Breast epithelium (tissue), 4 donors: ENCODE data around the gene DNAI2. TPM values are rescaled to one million over a fixed set of nuclear protein-coding genes. Genes with fewer than 3 reads are reported as not detected.

Source experiments
- DNase-seq, 2 donors: peaks; one replicate each; pipeline ENCODE4 v3.0.0-alpha.2; 2019; ENCODE audit warnings: low spot score in 2 of 2
- H3K27ac ChIP-seq, 2 donors: fragments of 200-600 bp; sonication (generic) in 1 of 2; one replicate each; pipeline ENCODE4 v1.5.1; 2016 to 2019; ENCODE audit warnings: mild to moderate bottlenecking in 1 of 2
- H3K27me3 ChIP-seq, 2 donors: fragments of 200-600 bp; sonication (generic) in 1 of 2; one replicate each; pipeline versions ENCODE4 v1.5.1 to v1.6.0; 2017 to 2019; ENCODE audit warnings: control low read depth in 1 of 2, mild to moderate bottlenecking in 1 of 2
- H3K36me3 ChIP-seq: fragments of 200-600 bp; one replicate; pipeline ENCODE4 v1.5.1; 2019
- H3K4me1 ChIP-seq, 2 donors: fragments of 200-600 bp; sonication (generic); one replicate each; pipeline ENCODE4 v1.5.1; 2016 to 2019; ENCODE audit warnings: control low read depth in 1 of 2
- H3K4me3 ChIP-seq, 3 donors: fragments of 200-600 bp; sonication (generic); 1 replicate in 2 of 3; 2 replicates in 1 of 3; pipeline ENCODE4 v1.5.1; 2016 to 2019; ENCODE audit warnings: mild to moderate bottlenecking in 3 of 3, moderate library complexity in 2 of 3
- H3K9me3 ChIP-seq, 2 donors: fragments of 200-600 bp; sonication (generic) in 1 of 2; one replicate each; pipeline ENCODE4 v1.5.1; 2016 to 2019; ENCODE audit warnings: control low read depth in 1 of 2
- POLR2A ChIP-seq: fragments of 450-650 bp; IDR thresholded peaks from one replicate; pipeline ENCODE4 v1.6.1; 2016; ENCODE audit warnings: antibody characterized with exemption, mild to moderate bottlenecking, moderate library complexity
- POLR2AphosphoS5 ChIP-seq, 3 donors: sonication (generic); formaldehyde crosslinking; IDR thresholded peaks; one replicate each; pipeline ENCODE4 v1.6.1; 2017; ENCODE audit warnings: antibody characterized with exemption in 3 of 3
- intact Hi-C: fragments of 100-400 bp; cut with DNase I; formaldehyde crosslinking; loops from one replicate; pipeline ENCODE4 v1.15.1; 2023; ENCODE audit warnings: low total_unique reads
- total RNA-seq, 3 donors: library from RNA; depleted of rRNA; stranded (reverse); fragments of >200 nt; gene quantifications; one replicate each; pipeline ENCODE4 v1.1.0, GENCODE V29; 2016
- TF ChIP-seq, protein P1 (sequence below), 3 donors: fragments of 450-650 bp; IDR thresholded peaks; one replicate each; pipeline ENCODE4 v1.5.1; 2016 to 2017; ENCODE audit warnings: antibody characterized with exemption in 3 of 3, mild to moderate bottlenecking in 3 of 3, moderate library complexity in 3 of 3

DNAI2 gene
- total RNA-seq, 3 donors from 2014 or later, result not detected

DNA sequence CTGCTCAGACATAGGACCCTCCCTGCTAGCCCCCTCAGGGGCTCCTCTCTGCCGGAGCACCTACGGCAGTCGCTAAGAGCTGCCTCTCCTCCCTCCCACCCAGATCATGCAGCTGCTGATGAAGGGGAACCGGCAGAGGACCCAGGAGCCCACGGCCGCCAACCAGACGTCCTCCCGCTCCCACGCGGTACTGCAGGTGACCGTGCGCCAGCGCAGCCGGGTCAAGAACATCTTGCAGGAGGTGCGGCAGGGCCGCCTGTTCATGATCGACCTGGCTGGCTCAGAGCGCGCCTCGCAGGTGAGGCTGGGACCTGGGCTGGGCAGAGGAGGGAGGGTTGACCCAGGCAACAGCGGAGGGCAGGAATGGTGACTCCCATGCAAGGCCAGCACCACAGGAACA is 70.6 kb downstream of the DNAI2 start:
- intact Hi-C loops, result no loop called here
- no peak for DNase-seq
- H3K4me3 ChIP-seq, result no peak overlapping the region
- H3K9me3 ChIP-seq, result no peaks in the 10 kb centered on the region
- H3K27ac ChIP-seq, result no peak overlapping the region
- TF ChIP-seq, protein P1, sequence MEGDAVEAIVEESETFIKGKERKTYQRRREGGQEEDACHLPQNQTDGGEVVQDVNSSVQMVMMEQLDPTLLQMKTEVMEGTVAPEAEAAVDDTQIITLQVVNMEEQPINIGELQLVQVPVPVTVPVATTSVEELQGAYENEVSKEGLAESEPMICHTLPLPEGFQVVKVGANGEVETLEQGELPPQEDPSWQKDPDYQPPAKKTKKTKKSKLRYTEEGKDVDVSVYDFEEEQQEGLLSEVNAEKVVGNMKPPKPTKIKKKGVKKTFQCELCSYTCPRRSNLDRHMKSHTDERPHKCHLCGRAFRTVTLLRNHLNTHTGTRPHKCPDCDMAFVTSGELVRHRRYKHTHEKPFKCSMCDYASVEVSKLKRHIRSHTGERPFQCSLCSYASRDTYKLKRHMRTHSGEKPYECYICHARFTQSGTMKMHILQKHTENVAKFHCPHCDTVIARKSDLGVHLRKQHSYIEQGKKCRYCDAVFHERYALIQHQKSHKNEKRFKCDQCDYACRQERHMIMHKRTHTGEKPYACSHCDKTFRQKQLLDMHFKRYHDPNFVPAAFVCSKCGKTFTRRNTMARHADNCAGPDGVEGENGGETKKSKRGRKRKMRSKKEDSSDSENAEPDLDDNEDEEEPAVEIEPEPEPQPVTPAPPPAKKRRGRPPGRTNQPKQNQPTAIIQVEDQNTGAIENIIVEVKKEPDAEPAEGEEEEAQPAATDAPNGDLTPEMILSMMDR (IDR thresholded peaks at IDR 0.05), result no peak
- no peak for TF ChIP-seq POLR2A
- TF ChIP-seq POLR2AphosphoS5 (IDR thresholded peaks at IDR 0.05), result no peak
- H3K27me3 ChIP-seq, result peaks cover 0 to 23% of the 10 kb centered on the region in 2 donors
- no peaks in the 10 kb centered on the region for H3K4me1 ChIP-seq
- no peaks in the 10 kb centered on the region for H3K36me3 ChIP-seq

DNA sequence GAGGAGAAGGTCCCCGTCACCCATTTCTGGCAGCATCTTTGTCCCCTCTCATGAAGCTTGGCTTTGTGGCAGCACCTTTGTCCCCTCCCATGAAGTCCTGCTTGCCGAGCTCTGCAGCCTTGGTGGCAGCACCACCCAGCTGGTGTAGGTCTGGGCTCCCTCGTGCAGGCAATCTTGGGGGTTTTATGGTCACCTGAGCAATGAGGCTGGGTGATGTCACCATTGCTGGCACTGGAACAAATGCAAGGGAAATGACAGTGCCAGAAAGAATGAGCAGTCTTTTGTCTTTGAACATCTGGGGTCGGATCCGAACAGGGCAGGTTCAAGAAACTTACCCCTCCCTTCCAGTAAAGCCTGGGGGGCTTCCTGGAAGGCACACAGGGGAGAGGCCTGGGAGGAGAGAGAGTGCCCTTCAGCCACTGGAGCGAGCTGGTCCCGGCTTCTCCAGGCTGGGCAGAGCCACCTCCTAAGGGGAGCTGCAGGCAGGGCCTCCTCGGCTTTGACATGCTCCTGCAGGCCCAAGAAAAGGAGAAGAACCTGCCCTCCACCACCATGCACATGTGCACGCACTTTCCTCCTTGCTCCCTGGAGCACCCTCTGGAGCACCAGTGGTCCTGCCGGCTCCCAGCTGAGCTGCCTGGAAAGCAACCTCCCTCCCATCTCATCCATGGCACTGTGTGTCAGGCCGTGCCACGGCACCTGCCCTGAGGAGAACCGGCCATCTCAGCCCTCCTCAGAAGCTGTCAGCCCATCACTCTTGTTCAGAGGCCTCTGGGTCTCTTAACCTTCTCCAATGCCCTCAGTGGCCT is 71.6 kb downstream of the DNAI2 start:
- H3K36me3 ChIP-seq, result no peaks in the 10 kb centered on the region
- TF ChIP-seq, protein P1 (IDR thresholded peaks at IDR 0.05), result no peak
- no peak for TF ChIP-seq POLR2AphosphoS5 (IDR thresholded peaks at IDR 0.05)
- TF ChIP-seq POLR2A, result no peak
- intact Hi-C loops, result no loop called here

DNA sequence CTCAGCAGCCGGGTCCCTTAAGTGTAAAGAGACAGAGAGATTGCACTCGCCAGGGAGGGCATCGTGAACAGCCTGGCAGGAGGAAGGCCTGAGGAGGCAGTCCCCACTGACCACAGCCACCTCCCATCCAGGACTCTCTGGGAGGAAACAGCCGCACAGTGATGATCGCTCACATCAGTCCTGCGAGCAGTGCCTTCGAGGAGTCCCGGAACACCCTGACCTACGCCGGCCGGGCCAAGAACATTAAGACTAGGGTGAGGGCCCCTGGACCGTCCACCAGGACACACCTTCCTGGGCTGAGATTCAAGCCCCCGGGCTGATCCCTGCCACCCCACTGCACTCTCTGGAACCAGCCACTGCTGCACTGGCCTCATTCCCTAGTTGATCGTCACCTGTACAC is 73.6 kb downstream of the DNAI2 start:
- peaks cover 3 to 42% of the 10 kb centered on the region in 2 donors for H3K27me3 ChIP-seq
- no peak for DNase-seq
- TF ChIP-seq POLR2AphosphoS5 (IDR thresholded peaks at IDR 0.05) (no peak), POLR2A (no peak)
- TF ChIP-seq, protein P1 (IDR thresholded peaks at IDR 0.05), result no peak

More for the DNA sequence above, 71.6 kb downstream of the DNAI2 start:
- H3K27ac ChIP-seq, result no peak overlapping the region
- H3K9me3 ChIP-seq, result no peaks in the 10 kb centered on the region
- H3K4me3 ChIP-seq, result no peak overlapping the region
- H3K4me1 ChIP-seq, result no peaks in the 10 kb centered on the region
- DNase-seq, result no peak
- H3K27me3 ChIP-seq, result peaks cover 0 to 25% of the 10 kb centered on the region in 2 donors

DNA sequence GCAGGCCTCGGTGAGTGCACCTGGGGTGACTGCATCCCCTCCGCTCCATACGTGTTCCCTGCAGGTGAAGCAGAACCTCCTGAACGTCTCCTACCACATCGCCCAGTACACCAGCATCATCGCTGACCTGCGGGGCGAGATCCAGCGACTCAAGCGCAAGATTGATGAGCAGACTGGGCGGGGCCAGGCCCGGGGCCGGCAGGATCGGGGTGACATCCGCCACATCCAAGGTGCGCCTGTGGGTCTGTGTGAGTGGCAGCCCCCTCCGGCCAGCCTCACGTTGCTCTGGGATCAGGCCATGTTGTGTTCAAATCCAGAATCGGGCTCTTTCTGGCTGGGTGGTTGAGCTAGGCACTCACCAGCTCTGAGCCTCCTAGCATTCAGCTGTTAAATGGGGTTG is 75.1 kb downstream of the DNAI2 start:
- Histone ChIP-seq H3K27me3 (peaks cover 3 to 56% of the 10 kb centered on the region in 2 donors), H3K4me3 (no peak overlapping the region), H3K27ac (no peak overlapping the region), H3K4me1 (no peaks in the 10 kb centered on the region), H3K36me3 (no peaks in the 10 kb centered on the region), H3K9me3 (no peaks in the 10 kb centered on the region)
- DNase-seq, result no peak
- no peak for TF ChIP-seq POLR2A
- TF ChIP-seq POLR2AphosphoS5 (IDR thresholded peaks at IDR 0.05), result no peak
- TF ChIP-seq, protein P1 (IDR thresholded peaks at IDR 0.05), result no peak
- intact Hi-C loops, result no loop called here

More for the DNA sequence above, 73.6 kb downstream of the DNAI2 start:
- Histone ChIP-seq H3K36me3 (no peaks in the 10 kb centered on the region), H3K4me1 (no peaks in the 10 kb centered on the region), H3K27ac (no peak overlapping the region), H3K9me3 (no peaks in the 10 kb centered on the region), H3K4me3 (no peak overlapping the region)
- intact Hi-C loops, result no loop called here

DNA sequence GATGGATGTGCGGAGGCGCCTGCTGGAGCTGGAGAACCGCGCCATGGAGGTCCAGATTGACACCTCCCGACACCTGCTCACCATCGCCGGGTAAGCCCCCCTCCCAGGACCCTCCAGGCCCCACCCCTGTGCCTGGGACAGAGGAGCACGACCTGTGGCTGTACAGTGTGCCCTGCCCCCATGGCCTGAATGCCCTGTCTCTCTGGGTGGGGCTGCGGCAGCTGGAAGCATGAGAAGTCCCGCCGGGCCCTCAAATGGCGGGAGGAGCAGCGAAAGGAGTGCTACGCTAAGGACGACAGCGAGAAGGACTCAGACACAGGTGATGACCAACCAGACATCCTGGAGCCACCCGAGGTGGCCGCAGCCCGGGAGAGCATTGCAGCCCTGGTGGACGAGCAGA is 76.5 kb downstream of the DNAI2 start:
- no peak overlapping the region for H3K4me3 ChIP-seq
- peaks cover 3 to 61% of the 10 kb centered on the region in 2 donors for H3K27me3 ChIP-seq
- intact Hi-C loops, result no loop called here
- TF ChIP-seq POLR2AphosphoS5 (IDR thresholded peaks at IDR 0.05) (no peak), POLR2A (no peak)
- TF ChIP-seq, protein P1 (IDR thresholded peaks at IDR 0.05), result no peak
- no peaks in the 10 kb centered on the region for H3K36me3 ChIP-seq
- no peak overlapping the region for H3K27ac ChIP-seq
- DNase-seq, result no peak
- no peaks in the 10 kb centered on the region for H3K9me3 ChIP-seq
- no peaks in the 10 kb centered on the region for H3K4me1 ChIP-seq
